Fibroblast of the aortic adventitia (primary cell): Measurements from ENCODE around the gene BCR. TPM values are rescaled to one million over a fixed set of nuclear protein-coding genes. Genes with fewer than 3 reads are reported as not detected.
A peak's percentile ranks its signal among the peaks of the same experiment; 100 is the strongest.

Experiments
- DNase-seq: peaks from one replicate; pipeline ENCODE4 v3.0.0-alpha.2; 2010; ENCODE audit warnings: low read depth
- H3K4me3 ChIP-seq: 2 replicates; pipeline ENCODE4 v1.5.1; 2011; ENCODE audit warnings: low read depth, mild to moderate bottlenecking, control low read depth, low read length, moderate library complexity
- CTCF ChIP-seq: IDR thresholded peaks from 2 replicates; pipeline ENCODE4 v1.5.1; 2011; ENCODE audit warnings: mild to moderate bottlenecking, low read length, control low read depth, inconsistent platforms; ENCODE audit not compliant: insufficient read depth
- total RNA-seq: library from RNA; depleted of rRNA; stranded (reverse); fragments of >200 nt; gene quantifications from 2 replicates; pipeline ENCODE4 v1.2.3, GENCODE V29; 2012; ENCODE audit warnings: low replicate concordance

The BCR gene
- total RNA-seq, 1 donor, result 37.3 TPM

GRCh38 chr22:23268139-23268712 lies 87.9 kb downstream of the BCR start:
- no peak overlapping the region for H3K4me3 ChIP-seq
- no peak for TF ChIP-seq CTCF
- no peak for DNase-seq

- no peak for DNase-seq
- no peak overlapping the region for H3K4me3 ChIP-seq
- no peak for TF ChIP-seq CTCF
These were observed 88.6 kb downstream of the BCR start for GRCh38 chr22:23268877-23269276.

GRCh38 chr22:23269441-23270211 lies 89.3 kb downstream of the BCR start:
- no peak for TF ChIP-seq CTCF
- H3K4me3 ChIP-seq, result no peak overlapping the region
- DNase-seq, result no peak

- no peak for DNase-seq
- TF ChIP-seq CTCF, result peak; percentile 29
- H3K4me3 ChIP-seq, result no peak overlapping the region
These were observed 90.0 kb downstream of the BCR start for GRCh38 chr22:23270212-23270733.

GRCh38 chr22:23270798-23271596 lies 90.7 kb downstream of the BCR start:
- H3K4me3 ChIP-seq, result no peak overlapping the region
- no peak for DNase-seq
- no peak for TF ChIP-seq CTCF

GRCh38 chr22:23271597-23271908 lies 91.2 kb downstream of the BCR start:
- H3K4me3 ChIP-seq, result no peak overlapping the region
- no peak for TF ChIP-seq CTCF
- DNase-seq, result no peak
